Measurements from ENCODE around the gene NR2F1.

Gene NR2F1

DNA sequence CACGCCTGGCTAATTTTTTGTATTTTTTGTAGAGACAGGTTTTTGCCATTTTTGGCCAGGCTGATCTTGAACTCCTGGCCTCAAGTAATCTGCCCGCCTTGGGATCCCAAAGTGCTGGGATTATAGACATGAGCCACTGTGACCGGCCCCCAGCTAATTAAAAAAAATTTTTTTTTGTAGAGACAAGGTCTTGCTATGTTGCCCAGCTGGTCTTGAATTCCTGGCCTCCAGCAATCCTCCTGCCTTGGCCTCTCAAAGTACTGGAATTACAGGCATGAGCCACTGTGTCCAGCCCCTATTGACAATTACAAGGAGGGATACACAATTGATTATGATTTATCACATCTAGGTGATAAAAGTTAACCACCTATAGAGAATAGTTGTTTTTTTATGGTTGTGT lies 59.5 kb downstream of the NR2F1 start:
- no peak for DNase-seq (ENCODE audit: low read depth in 2 of 2)

Data from stimulated activated CD8-positive, alpha-beta memory T cell treated with anti-CD3 and anti-CD28 coated beads, Interleukin-15, amount 100 ng/mL, for 48 hours (primary cell).